ENCODE measurements around the gene MLYCD.

Gene MLYCD

DNA sequence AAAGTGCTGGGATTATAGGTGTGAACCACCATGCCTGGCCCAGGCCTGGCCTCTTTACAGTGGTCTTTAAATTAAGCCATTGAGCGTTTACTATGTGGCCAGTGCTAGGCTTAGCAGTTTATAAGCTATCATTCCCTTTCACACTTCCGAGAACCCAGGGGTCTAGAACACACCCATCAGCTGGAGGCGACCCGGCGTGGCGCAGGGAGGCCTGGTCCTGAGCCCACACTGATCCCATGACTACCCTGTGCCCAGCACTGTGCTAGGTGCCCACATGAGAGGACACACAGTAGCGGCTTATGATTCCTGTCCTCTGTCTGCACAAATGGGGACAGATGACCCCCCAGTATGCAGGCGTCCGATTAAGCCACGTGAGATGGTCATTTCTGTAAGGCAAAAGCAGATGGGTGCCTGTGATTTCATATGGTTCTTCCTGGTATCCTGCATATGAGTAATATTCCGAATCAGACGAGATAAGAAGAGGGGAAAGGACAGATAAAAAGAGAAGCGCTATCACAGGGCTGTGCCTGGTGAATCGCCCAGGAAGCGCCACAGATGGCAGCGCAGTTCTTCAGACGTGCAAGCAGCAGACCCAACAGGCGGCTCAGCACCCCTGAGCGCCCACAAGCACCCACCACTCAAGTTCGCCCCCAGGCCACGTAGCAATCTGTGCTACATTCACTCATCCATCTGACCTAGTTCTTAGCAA, 59.4 kb downstream of the MLYCD start:
- no peak for FAIRE-seq

DNA sequence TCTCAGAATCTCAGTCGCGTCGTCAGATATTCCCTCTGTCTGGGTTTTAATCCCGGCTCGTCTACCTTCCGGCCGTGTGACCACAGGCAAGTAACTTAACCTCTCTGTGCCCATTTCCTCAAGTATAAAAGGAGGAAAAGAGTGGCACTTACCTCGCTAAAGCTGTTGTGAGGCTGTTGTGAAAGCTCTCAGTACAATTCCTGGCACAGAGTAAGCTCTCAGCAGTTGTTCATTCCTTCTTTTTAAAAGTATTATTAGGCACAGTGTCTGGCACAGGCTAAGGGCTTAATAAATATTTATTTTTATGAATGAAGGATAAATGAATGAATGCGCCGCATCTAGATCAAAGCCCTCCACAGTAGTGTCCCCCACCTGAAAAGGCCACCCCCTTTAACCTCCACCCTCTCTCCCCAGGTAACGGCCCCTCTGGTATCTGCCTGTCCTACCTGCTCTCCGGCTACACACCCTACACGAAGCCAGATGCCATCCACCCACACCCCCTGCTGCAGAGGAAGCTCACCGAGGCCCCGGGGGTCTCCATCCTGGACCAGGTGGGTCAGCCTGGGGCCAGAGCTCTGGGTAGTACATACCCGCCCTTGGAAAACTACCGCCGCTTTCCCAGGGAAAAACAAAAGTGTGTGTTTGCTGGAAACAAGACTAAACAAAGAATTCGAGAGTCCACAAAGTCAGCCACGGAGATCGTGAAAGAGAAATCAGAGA, 60.1 kb downstream of the MLYCD start:
- FAIRE-seq = no peak

DNA sequence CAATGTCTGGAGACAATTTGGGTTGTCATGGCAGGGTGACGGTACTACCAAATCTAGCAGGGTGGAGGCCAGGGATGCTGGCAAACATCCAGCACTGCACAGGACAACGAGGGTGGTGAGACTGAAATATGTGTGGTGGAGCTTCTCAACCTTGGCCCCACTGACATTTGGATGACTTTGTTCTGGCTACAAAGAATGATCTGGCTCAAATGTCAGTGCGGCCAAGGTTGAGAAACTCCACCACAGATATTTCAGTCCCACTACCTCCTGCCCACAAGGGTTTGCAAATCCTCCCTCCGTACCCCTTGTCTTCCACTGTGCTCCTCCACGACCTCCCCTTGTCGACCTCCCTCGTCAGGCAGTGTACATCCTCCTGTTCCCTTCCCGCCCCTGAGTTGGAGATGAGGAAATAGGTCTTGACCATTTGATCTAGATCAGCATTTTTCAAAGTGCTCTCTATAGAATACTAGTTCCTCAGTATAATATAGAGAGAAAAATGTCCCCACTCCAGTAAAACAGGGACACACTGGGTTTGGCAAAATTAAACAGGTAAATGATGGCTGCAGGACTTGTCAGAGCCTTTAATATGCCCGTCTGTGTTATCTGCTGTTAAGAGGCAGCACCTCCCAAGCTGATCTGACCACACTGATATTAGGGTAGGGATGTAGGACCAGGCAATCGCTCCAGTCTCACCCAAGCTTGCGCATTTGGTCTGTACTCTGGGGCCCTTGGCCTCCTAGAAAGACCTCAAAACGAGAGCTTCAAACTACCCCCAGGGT, 60.9 kb downstream of the MLYCD start:
- no peak for FAIRE-seq

DNA sequence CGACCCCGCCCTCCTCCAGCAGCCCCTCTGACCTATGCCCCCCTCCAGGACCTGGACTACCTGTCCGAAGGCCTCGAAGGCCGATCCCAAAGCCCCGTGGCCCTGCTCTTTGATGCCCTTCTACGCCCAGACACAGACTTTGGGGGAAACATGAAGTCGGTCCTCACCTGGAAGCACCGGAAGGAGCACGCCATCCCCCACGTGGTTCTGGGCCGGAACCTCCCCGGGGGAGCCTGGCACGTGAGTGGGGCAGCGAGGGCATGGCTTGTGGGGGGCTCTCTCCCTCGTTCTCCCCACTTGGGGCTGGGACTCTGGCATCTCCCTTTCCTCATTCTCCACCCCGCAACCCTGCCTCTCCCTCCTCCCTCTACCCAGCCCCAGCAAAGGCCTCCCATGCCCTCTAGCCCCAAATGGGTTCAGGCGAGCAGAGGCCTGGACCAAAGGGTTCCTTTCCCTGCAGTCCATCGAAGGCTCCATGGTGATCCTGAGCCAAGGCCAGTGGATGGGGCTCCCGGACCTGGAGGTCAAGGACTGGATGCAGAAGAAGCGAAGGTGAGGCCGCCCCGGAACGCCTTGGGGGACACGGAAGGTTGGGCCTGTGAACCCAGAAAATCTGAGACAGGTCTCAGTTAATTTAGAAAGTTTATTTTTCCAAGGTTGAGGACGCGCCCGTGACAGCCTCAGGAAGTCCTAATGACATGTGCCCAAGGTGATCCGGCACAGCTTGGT, 61.8 kb downstream of the MLYCD start:
- FAIRE-seq = no peak

DNA sequence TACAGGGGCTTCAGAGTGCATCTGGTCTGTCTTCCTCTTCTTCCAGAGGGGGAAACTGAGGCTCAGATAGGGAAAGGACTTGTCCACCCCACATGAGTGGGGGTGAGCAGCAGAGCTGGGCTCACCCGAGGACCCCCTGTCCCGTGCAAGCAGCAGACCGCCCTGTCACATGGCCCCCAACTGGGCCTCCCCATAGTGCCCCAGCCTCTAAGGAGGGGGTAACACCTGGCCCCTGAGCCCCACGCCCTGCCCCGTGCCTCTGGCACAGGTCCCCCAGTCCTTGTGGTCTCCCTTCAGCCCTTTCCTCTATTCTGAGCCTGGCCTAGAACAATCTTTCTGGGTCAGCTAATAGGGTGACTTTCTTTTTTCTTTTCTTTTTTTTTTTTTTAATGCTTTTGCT, 62.7 kb downstream of the MLYCD start:
- FAIRE-seq = no peak

DNA sequence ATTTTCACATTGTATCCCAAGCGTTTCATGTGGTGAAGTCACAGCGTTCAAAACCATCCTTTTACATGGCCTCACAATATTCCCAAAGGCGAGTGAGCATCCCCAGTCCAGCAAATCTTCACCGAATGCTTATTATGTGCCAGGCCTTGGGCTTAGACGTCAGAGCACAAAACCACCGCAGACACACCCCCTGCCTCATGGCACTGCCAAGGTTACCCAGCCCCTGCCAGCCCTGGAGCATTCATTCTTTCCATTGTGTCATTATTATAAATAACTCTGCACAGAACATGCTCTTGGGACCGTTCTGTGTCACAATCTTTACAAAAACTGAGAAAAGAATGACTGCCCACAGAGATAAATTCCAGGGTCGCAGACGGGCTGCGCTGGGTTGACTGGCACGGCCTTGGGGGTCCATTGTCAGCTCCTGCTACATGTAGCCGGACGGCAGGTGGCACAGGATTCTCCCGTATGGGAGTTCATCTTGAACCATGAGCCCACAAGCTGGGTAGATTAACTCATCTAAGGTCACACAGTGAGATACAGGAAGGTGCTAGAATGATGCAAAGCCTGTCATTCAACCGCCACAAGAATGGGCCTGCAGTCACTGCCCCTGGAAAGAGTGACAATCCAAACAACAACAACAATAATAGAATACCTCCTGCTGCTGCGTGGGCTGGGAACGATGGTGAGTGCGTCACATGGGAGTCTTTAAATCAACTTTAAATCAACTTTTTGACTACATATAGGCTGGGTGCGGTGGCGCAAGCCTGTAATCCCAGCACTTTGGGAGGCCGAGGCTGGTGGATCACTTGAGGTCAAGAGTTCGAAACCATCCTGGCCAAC, 64.6 kb downstream of the MLYCD start:
- FAIRE-seq = no peak

DNA sequence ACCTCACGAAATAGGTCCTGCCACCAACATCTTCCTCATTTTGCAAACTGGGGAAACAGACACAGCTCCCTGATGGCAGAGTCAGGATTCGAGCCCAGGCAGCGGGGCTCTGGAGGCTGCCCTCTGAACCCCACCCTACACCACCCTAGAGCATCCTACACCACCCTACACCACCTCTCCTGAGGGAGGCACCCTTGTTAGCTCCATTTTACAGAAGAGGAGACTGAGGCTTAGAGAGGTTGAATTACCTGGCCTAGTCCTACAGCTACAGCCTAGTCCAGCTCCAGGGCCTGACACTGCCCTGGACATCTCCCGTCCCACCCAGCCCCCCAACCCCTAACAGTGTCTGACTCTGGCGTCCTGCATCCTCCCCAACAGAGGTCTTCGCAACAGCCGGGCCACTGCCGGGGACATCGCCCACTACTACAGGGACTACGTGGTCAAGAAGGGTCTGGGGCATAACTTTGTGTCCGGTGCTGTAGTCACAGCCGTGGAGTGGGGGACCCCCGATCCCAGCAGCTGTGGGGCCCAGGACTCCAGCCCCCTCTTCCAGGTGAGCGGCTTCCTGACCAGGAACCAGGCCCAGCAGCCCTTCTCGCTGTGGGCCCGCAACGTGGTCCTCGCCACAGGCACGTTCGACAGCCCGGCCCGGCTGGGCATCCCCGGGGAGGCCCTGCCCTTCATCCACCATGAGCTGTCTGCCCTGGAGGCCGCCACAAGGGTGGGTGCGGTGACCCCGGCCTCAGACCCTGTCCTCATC, 65.9 kb downstream of the MLYCD start:
- no peak for FAIRE-seq

DNA sequence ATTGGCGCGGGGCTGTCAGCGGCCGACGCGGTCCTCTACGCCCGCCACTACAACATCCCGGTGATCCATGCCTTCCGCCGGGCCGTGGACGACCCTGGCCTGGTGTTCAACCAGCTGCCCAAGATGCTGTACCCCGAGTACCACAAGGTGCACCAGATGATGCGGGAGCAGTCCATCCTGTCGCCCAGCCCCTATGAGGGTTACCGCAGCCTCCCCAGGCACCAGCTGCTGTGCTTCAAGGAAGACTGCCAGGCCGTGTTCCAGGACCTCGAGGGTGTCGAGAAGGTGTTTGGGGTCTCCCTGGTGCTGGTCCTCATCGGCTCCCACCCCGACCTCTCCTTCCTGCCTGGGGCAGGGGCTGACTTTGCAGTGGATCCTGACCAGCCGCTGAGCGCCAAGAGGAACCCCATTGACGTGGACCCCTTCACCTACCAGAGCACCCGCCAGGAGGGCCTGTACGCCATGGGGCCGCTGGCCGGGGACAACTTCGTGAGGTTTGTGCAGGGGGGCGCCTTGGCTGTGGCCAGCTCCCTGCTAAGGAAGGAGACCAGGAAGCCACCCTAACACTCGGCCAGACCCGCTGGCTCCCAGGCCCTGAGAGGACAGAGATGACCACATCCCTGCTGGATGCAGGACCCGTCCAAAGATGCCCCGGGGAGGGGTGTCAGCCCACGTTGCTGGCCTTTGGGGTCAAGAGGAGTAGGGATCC, 66.7 kb downstream of the MLYCD start:
- FAIRE-seq = no peak

DNA sequence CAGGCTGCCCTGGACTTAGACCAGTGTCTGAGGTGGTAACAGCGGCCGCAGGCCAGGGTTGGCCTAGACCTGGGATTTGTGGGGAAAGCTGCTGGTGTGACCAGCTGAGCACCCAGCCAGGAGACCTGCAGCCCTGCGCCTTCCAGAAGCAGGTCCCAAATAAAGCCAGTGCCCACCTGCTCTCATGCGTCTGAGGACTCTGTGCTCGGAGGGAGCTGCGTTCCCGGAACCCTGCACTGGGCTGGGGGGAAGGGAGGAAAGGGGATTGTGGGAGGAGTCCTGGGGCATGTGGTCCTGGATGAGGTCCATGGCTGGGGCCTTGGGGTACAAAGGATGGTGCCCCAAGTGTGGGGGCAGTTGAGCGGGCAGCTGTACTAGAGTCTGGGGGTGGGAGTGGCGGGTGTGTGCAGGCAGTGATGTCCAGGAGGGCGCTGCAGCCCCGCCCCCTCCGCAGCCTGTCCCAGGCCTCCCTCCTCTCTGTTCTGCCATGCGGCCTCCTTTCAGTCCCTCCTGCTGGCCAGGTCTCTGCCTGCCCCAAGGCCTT, 67.3 kb downstream of the MLYCD start:
- no peak for FAIRE-seq

DNA sequence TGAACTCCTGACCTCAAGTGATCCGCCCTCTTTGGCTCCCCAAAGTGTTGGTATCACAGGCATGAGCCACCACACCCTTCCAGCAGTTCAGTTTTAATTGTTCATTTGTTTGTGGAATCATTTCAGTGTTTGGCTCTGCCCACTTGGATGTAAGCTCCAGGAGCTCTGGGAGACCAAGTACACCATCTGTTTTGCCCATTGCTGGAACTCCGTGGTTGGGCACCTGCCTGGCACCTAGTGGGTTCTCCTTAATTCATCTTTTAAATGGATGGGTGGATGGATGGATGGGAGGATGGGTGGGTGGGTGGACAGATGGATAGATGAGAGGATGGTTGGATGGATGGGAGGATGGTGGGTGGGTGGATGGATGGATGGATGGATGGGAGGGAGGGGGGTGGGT, 68.2 kb downstream of the MLYCD start:
- FAIRE-seq = no peak

DNA sequence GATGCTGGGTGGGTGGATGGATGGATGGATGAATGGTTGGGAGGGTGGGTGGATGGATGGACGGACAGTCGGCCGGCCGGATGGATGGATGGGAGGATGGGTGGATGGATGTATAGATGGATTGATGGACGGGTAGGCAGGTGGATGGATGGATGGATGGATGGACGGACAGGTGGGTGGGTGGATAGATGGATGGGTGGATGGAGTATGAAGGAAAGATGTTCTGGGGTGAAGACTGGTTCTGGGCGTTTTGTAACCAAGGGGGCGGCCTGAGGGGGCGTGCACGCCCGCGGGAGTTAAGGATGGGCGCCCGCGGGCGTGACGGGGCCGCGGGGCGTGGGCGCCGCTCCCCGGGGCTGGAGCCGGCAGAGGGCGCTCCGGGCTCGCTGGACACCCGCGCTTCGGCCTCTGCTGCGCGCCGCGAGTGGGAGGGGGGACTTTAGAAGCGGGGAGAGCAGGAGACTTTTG, 69.0 kb downstream of the MLYCD start, which contains the start of gene NECAB2:
NECAB2 (plus strand) TSS at position 407 of the 468 bp plus-strand sequence. CDS start 405 bp downstream, outside the sequence.
- FAIRE-seq = no peak

DNA sequence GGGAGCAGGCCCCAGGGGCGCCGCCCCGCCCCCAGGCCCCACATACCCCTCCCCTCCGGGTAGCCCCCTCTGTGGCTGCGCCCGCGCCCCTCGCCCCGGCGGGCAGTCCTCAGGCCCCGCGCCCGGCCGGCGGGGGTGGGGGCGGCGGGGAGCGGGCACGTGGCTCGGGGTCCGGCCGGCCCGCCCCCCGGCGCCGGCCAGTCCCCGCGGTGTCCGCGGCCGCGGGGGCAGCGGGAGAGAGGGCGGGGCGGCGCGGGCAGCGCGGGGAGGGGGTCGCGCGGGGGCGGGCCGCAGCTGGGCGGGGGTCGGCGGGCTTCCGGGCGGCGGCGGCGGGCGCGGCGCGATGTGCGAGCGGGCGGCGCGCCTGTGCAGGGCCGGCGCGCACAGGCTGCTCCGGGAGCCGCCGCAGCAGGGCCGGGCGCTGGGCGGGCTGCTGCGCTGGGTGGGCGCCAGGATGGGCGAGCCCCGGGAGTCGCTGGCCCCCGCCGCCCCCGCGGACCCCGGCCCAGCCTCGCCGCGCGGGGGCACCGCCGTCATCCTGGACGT, 69.5 kb downstream of the MLYCD start:
- no peak for FAIRE-seq

DNA sequence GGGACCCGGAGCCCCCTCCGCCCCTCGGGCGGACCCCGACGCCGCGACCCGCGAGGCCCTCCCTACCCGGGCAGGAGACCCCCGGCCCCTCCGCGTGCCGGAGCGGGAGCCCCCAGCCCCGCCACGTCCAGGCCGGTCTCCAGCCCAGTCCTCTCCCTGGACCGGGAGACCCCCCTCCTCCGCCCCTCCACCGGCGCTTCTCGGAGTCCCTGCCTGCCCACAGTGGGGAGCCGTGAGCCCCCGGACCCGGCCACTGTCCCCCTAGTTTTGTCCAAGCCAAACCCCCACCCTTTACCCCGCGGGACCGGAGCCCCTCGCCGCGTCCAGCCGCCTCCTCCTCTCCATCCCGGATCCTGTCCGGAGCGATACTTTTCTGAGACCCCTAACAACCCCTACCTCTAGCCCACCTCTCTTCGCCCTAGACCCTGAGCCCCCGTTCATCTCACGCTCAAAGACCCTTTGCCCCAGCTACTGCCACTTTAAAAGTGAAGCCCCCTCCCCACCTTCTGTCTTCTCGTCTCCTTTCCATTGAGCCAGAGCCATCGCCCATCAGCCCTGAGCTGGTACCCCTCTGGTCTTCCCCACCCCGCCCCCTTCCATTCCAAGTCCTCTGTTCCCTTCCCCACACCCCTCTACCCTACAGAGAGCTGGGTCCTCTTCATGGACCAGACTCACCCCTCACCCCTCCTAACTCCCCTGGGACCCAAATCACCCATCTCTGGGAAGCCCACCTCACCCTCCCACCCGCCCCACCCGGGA, 70.2 kb downstream of the MLYCD start:
- FAIRE-seq = no peak

DNA sequence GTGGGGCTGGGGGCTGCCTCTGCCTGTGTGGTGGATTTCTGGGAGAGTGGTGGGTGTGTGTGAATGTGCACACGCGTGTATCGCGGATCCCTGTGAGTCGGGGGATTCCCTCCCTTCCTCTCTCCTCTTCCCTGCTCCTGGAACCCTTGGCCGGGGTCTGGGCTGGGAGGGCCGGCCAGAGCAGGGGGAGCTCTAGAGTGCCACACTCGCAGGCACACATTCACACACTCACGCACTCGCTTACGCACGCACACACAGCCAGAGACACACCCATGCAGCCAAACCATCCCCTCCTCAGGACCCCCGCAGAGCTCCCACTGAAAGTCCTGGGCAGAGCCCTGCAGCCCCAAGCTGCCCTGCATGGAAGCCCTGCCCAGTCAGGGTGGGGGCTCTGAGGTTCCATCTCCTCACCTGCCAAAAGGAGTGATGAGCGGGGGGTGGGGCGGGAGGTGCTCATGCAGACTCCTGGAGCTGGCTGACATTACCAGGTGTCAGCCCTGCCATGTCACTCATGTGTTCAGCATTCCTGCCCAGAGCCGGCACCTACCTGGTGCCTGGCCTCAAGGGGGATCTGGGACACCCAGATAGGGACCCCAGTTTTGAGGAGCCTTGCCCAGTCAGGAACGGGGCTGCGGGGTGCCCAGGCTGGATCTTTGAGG, 71.0 kb downstream of the MLYCD start:
- no peak for FAIRE-seq

DNA sequence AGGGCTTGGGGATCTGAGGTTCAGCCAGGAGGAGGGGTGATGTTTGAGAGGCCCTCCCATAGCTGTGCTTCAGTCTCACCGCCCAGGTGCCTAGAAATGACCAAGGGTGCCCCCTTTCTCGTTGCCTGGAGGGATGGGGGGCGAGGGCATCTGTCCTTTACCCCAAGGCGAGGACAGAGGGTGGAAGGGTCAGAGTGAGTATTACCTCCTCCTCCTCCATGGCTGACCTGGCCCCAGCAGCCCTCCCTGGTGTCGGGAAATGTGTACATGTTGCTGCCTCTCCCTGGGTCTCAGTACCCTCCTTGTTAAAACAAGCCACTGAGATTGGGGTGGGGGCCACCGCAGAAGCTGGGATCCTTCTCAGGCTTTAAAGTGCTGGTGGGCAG, 71.5 kb downstream of the MLYCD start:
- FAIRE-seq = no peak

DNA sequence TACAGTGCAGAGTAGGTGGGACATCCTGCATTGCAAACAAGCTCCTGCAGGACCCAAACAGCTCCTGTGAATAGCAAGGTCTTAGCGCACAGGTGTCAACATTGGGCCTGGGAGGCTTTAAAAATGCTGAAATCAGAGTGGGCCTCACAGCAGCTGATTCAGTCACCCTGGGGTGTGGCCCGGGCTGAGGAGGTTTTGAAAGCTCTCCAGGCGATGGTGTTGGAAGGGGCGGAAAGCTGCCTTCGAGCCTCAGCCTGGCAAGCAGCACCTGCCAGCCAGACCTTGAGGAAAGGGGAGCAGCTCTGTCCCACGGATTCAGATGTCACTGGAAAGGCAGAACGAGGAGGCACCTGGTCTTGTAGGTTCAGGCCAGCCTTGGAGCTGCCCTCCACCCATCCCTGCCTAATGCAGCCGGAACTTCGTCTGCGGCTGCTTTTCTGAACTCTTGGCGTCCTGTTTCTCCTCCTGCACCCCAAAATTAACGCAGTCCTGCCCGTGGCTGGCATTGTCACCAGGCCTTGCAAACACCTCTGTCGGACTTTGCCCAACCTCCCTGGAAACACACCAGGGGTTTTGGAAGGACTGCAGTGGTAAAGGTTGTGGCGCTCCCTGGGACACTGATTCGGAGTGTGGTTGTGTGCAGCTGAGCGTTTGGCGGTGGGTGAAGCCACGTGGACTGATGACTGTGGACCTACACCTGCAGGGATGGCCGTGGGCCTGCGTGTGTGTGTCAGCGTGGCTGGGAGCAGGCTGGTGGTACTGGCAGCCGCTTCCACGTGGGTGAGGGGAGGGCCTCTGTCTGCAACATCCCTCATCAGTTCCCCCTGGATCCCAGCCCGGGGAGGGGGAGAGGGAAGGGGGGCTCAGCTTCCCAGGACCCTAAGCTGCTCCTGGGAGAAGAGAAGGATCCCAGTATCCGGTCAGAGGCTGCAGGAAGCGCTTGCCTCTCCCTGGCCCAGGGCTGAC, 72.5 kb downstream of the MLYCD start:
- no peak for FAIRE-seq
